ENCODE results near the gene NEK7. TPM values are rescaled to one million over a fixed set of nuclear protein-coding genes. Genes with fewer than 3 reads are reported as not detected.

NEK7 gene
- polyA plus RNA-seq, 1 donor (not counting 4 experiments of a cell fraction or from before 2014, with no cell fraction given): 56.8 TPM

DNA sequence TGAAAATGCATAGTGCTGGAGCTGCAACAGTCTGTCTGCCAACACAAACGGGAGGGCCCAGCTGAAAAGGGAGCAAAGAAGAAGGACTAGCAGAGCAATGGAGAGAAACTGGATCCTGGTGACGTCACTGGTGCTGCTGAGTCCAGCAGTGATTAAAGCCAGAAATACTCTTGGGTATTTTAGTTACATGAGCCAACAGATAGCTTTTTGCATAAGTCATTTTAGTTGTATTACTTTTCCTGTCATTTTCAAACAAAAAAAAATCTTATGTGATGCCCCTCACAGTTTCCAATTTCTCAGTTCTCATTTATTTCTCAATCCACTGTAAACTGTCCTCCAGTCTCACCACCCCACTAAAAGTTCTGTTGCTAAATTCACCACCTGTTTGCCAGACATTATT, 38.7 kb upstream of the NEK7 start:
- Histone ChIP-seq H3K79me2 (ENCODE audit: control insufficient read depth, insufficient read depth, low read length) (no peaks in the 10 kb centered on the region), H3K4me2 (ENCODE audit: control insufficient read depth, extremely low read depth, insufficient read depth, low read depth, low read length) (no peak overlapping the region), H3K36me3 (ENCODE audit: control insufficient read depth in 2 of 2, extremely low read depth in 1 of 2, insufficient read depth in 2 of 2, low read length in 2 of 2) (no peaks in the 10 kb centered on the region), H3K4me3 (ENCODE audit: control insufficient read depth in 2 of 3, extremely low read depth in 1 of 3, insufficient read depth in 2 of 3, low read depth in 1 of 3, low read length in 3 of 3) (no peak overlapping the region), H4K20me1 (ENCODE audit: control insufficient read depth, extremely low read depth, insufficient read depth, low read length) (no peaks in the 10 kb centered on the region), H3K27me3 (ENCODE audit: control insufficient read depth, extremely low read depth, insufficient read depth, low read length) (no peaks in the 10 kb centered on the region), H3K9ac (ENCODE audit: control insufficient read depth, extremely low read depth, insufficient read depth, low read length) (no peak overlapping the region), H3K27ac (ENCODE audit: control insufficient read depth, insufficient read depth, low read length) (no peak overlapping the region), H3K9me1 (ENCODE audit: control insufficient read depth, extremely low read depth, insufficient read depth, low read length) (no peaks in the 10 kb centered on the region), H2AFZ (ENCODE audit: control insufficient read depth, low read length) (peak overlapping the region; percentile 20), H3K9me3 (ENCODE audit: control insufficient read depth, low read depth, low read length) (peaks cover 2% of the 10 kb centered on the region), H3K4me1 (ENCODE audit: control insufficient read depth, extremely low read depth, insufficient read depth, low read length) (peaks cover 10% of the 10 kb centered on the region)
- dilution Hi-C loops (cut with MboI; ENCODE audit: extremely low pct_ligation_motif_present, low sequenced_read_pairs): no loop called here
- TF ChIP-seq, protein P1, sequence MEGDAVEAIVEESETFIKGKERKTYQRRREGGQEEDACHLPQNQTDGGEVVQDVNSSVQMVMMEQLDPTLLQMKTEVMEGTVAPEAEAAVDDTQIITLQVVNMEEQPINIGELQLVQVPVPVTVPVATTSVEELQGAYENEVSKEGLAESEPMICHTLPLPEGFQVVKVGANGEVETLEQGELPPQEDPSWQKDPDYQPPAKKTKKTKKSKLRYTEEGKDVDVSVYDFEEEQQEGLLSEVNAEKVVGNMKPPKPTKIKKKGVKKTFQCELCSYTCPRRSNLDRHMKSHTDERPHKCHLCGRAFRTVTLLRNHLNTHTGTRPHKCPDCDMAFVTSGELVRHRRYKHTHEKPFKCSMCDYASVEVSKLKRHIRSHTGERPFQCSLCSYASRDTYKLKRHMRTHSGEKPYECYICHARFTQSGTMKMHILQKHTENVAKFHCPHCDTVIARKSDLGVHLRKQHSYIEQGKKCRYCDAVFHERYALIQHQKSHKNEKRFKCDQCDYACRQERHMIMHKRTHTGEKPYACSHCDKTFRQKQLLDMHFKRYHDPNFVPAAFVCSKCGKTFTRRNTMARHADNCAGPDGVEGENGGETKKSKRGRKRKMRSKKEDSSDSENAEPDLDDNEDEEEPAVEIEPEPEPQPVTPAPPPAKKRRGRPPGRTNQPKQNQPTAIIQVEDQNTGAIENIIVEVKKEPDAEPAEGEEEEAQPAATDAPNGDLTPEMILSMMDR (optimal IDR thresholded peaks at IDR 0.05 in 1 of 3, IDR thresholded peaks at IDR 0.05 in 1 of 3, conservative IDR thresholded peaks at IDR 0.05 in 1 of 3; ENCODE audit: extremely low read depth in 1 of 3, insufficient read depth in 2 of 3, low read length in 3 of 3): no peak
- no peak for TF ChIP-seq EZH2 (IDR thresholded peaks at IDR 0.05; ENCODE audit: low read length)
- FAIRE-seq (no peak), DNase-seq (ENCODE audit: low read depth, low spot score) (no peak)

DNA sequence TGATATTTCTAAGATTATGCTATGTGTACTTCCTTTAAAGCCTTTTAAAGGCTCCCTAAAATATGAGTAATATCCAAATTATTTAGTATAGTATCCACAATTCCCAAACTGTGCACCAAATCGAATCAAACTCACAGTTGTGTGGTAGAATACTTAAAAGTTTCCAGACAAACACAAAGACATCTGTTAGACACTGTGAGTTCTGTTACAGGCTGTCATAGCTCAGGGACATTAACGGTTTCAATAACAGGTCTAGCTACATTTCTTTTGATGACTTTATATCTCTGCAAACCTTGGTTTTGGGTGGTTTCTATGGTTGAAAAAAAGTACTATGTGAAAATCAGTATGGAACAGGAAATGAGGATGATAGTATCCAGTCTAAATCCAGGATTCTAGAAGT, 36.9 kb upstream of the NEK7 start:
- no peak overlapping the region for H3K27ac ChIP-seq (ENCODE audit: control insufficient read depth, insufficient read depth, low read length)

More for the DNA sequence above, 36.9 kb upstream of the NEK7 start:
- Histone ChIP-seq H3K4me1 (ENCODE audit: control insufficient read depth, extremely low read depth, insufficient read depth, low read length) (peaks cover 10% of the 10 kb centered on the region), H3K79me2 (ENCODE audit: control insufficient read depth, insufficient read depth, low read length) (no peaks in the 10 kb centered on the region), H4K20me1 (ENCODE audit: control insufficient read depth, extremely low read depth, insufficient read depth, low read length) (no peaks in the 10 kb centered on the region), H3K9me3 (ENCODE audit: control insufficient read depth, low read depth, low read length) (peaks cover 2% of the 10 kb centered on the region), H3K9ac (ENCODE audit: control insufficient read depth, extremely low read depth, insufficient read depth, low read length) (no peak overlapping the region), H3K4me3 (ENCODE audit: control insufficient read depth in 2 of 3, extremely low read depth in 1 of 3, insufficient read depth in 2 of 3, low read depth in 1 of 3, low read length in 3 of 3) (no peak overlapping the region), H3K9me1 (ENCODE audit: control insufficient read depth, extremely low read depth, insufficient read depth, low read length) (no peaks in the 10 kb centered on the region), H3K27me3 (ENCODE audit: control insufficient read depth, extremely low read depth, insufficient read depth, low read length) (no peaks in the 10 kb centered on the region), H2AFZ (ENCODE audit: control insufficient read depth, low read length) (no peak overlapping the region), H3K36me3 (ENCODE audit: control insufficient read depth in 2 of 2, extremely low read depth in 1 of 2, insufficient read depth in 2 of 2, low read length in 2 of 2) (no peaks in the 10 kb centered on the region), H3K4me2 (ENCODE audit: control insufficient read depth, extremely low read depth, insufficient read depth, low read depth, low read length) (no peak overlapping the region)
- dilution Hi-C loops (cut with MboI; ENCODE audit: extremely low pct_ligation_motif_present, low sequenced_read_pairs): no loop called here
- FAIRE-seq (no peak), DNase-seq (ENCODE audit: low read depth, low spot score) (no peak)
- TF ChIP-seq, protein P1 (optimal IDR thresholded peaks at IDR 0.05 in 1 of 3, IDR thresholded peaks at IDR 0.05 in 1 of 3, conservative IDR thresholded peaks at IDR 0.05 in 1 of 3; ENCODE audit: extremely low read depth in 1 of 3, insufficient read depth in 2 of 3, low read length in 3 of 3): no peak
- TF ChIP-seq EZH2 (IDR thresholded peaks at IDR 0.05; ENCODE audit: low read length): no peak

Measured in keratinocyte (primary cell).